Smooth muscle cell of the brain vasculature (primary cell): ENCODE measurements around the gene DNMT3A.
"Not testable (repeated sequence)": the region's sequence is repeated elsewhere in the genome, so short reads cannot be mapped to it uniquely, and the experiment has no call there.

Experiments
- DNase-seq: peaks from one replicate; pipeline ENCODE4 v3.0.0-alpha.2; 2012; ENCODE audit warnings: low read depth, low spot score

Gene DNMT3A

GRCh38 chr2:25286025-25286400, 55.7 kb downstream of the DNMT3A start:
- DNase-seq = no peak

- DNase-seq = no peak
Measured at GRCh38 chr2:25285265-25286024, 56.3 kb downstream of the DNMT3A start.

DNA sequence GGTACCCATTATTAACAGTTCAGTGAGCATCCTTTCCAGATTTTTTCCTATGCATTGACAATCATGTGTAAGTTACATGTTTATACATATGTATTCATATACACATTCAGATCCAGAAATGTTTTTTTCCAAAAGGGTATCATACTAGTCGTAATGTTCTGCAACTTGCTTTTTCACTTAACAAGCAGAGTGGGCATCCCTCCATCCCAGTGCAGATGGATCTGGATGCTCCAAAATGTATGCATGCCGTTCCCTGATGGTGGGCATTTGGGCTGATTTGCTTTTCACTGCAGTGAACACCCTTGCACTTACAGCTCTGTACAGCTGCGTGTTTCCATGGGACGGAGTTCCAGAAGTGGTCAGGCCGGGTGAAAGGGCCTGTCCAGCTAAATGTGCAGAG, 57.0 kb downstream of the DNMT3A start:
- DNase-seq = no peak

- DNase-seq = no peak
Measured at GRCh38 chr2:25283921-25284320, 57.8 kb downstream of the DNMT3A start.

- no peak for DNase-seq
Measured at GRCh38 chr2:25281941-25282340, 59.8 kb downstream of the DNMT3A start.

GRCh38 chr2:25281522-25281921, 60.2 kb downstream of the DNMT3A start:
- no peak for DNase-seq

GRCh38 chr2:25280051-25280687, 61.6 kb downstream of the DNMT3A start:
- DNase-seq = no peak

DNA sequence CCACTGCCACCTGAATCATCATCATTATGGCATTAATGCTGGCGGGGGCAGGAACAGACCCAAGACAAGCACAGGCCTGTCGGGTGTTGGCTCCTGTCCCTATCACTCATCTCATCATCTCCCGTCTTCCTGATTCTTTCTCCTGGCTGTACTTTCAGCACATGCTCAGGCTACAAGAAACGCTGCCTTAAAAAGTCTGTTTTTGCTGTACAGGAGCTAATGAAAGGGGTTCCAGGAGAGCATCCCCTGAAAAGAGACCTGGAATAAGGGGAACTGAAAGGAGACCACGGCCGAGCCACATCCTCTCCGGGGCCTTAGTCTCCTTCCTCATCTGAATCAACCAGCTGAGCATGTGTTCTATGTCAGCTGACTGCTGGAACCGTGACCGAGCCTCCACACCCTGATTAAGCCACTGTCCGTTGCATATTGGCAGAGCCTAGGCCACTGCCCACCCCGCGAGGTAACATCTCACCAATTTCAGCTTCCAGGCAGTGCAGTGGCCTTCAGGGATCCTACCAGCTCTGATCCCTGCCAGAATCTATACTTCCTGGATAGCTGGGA, 62.6 kb downstream of the DNMT3A start:
- no peak for DNase-seq

DNA sequence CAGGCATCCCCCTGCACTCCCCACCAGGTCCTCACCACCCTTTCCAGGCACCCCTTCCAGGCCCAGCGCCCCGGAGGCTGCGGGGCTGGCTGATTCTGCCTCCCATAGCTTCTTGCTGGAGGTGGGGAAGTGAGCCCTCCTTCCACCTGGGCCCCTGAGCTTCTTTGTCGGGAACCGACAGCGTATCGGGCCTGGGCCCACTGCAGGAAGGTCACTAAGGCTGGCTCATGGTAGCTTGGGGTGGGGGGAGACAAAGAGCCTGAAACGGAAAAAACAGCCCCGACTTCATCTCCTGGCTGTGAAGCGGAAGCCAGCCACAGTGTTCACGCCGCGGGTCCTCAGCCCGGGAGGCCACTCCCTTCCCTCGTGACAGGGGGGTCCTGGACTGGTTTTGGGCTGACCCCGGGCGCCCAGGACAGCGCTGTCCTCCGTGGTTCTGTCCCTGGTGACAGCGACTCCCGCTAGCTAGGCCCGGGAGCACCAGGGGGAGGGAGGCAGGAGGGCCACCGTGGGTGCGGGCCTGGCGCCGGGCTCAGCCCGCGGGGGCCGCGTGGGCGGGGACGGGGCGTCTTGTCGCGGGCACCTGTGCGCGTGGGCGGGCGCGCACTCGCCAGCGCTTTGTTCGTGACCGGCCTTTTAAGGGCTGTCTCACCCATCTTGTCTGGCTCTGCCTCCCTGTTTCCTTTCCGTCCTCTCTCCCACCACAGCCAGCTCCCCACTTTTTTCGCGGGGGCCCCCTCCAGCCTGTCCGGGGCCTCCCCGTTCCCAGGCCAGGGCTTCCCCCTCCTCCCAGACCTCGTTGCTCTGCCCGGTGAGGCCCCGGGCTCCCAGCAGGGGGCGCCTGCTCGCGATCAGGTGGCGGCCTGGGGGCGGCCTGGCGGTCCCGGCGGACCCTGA, 64.9 kb downstream of the DNMT3A start:
- no peak for DNase-seq

DNA sequence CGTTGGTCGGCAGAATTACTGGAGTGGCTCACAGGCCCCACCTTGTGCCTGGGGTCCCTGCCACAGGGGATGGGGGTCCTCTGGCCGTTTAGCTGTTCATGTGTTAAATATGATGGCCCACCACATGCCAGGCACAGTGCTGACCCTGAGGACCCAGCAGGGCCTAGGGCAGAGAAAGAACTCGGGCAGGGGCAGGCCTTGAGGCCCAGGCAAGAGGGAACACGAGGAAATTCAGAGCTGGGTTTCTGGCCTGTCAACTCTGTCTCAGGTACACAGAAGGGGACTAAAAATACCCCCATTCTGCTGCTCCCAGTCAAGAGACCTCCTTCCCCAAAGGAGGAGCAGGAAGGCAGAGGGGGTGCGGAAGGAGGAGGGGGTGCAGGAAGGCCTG, 66.2 kb downstream of the DNMT3A start:
- DNase-seq = no peak

- no peak for DNase-seq
Measured at GRCh38 chr2:25274868-25275574, 66.7 kb downstream of the DNMT3A start.

GRCh38 chr2:25273985-25274535, 67.7 kb downstream of the DNMT3A start:
- DNase-seq = no peak

DNA sequence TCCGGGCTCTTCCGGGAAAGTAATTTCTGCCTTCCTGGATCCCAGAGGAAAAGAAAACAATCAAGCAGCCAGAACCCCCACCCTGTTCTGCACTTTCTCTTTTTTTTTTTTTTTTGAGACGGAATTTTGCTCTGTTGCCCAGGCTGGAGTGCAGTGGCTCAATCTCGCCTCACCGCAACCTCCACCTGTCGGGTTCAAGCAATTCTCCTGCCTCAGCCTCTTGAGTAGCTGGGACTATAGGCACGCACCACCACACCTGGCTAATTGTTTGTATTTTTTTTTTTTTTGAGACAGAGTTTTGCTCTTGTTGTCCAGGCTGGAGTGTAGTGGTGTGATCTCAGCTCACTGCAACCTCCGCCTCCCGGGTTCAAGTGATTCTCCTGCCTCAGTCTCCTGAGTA, 69.0 kb downstream of the DNMT3A start:
- not testable (repeated sequence) for DNase-seq

GRCh38 chr2:25270061-25270460, 71.7 kb downstream of the DNMT3A start:
- no peak for DNase-seq

DNA sequence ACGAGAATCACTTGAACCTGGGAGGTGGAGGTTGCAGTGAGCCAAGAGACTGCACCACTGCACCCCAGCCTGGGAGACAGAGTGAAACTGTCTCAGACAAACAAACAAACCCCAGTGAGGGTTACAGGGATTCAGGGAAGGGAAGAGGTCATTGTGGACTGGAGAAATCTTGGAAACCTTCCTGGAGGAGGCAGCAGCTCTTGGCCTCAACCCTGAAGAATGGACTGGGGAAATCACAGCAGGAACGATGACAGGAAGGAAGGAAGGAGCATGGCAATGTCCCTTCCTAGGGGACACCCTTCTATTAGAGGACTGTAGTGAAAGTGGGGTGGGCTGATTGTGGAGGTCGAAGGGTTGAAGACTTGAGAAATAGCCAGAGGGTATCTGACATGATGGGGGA, 72.5 kb downstream of the DNMT3A start:
- DNase-seq = no peak

GRCh38 chr2:25268139-25268538, 73.6 kb downstream of the DNMT3A start:
- DNase-seq = no peak

GRCh38 chr2:25266399-25266798, 75.3 kb downstream of the DNMT3A start:
- DNase-seq = no peak

- no peak for DNase-seq
Measured at GRCh38 chr2:25265802-25266201, 75.9 kb downstream of the DNMT3A start.

- no peak for DNase-seq
Measured at GRCh38 chr2:25265001-25265400, 76.7 kb downstream of the DNMT3A start.

DNA sequence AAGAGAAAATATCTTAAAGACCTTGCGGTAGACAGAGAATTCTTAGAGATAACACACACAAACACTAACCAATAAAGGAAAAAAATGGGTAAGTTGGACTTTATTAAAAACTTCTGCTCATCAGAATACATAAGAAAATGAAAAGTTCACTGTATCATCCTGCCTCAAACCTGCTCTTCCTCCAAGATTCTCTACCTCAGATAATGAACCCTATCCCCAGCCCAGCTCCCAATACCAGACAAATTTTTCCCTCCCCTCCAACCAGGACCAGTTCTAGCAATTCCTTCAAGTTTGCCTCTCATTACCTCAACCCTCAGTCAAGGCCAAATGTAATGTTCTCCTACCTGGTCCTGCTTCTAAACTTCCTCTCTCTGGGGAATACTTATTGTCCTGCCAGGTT, 79.4 kb downstream of the DNMT3A start:
- no peak for DNase-seq

DNA sequence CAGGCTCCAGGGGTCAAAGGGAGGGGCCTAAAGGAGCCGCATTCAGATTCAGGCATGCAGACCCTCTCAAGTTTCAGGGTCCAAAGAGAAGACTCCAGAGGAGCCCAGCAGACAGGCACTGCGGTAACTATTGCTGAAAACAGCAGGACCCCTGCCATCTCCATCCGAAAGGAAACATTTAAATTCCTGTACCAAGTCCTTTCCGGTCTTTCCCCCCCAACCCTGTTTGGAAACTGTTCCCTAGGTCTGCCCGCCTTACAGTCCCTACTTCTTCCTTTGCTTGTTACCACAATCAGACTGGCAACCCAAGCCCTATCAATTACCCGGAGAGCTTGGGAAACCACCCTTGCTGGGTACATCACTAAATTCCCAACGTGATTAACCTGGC, 82.0 kb downstream of the DNMT3A start:
- DNase-seq = no peak
